DND-41 (cell line): Measurements from ENCODE around the gene LGALS9C.
"Not testable (repeated sequence)": the region's sequence is repeated elsewhere in the genome, so short reads cannot be mapped to it uniquely, and the experiment has no call there.

ENCODE experiments used
- ATAC-seq: fragments of 200-7000 bp; cut with Tn5 transposase; 3 replicates; pipeline ENCODE4 v1.9.1; 2021; ENCODE audit warnings: low read depth; ENCODE audit not compliant: insufficient read depth
- DNase-seq: peaks from one replicate; pipeline ENCODE4 v3.0.0-alpha.2; 2020
- H2AFZ ChIP-seq: 2 replicates; pipeline ENCODE4 v1.6.0; 2012; ENCODE audit warnings: low read depth, low read length
- H3K27ac ChIP-seq: 2 replicates; pipeline ENCODE4 v1.5.1; 2012; ENCODE audit warnings: low read length, inconsistent platforms
- H3K27me3 ChIP-seq: fragments of 200-600 bp; sonication (generic); 2 replicates; pipeline ENCODE4 v1.6.0; 2012; ENCODE audit warnings: low read length, mild to moderate bottlenecking, inconsistent platforms; ENCODE audit not compliant: insufficient read depth, poor library complexity
- H3K36me3 ChIP-seq: 2 replicates; pipeline ENCODE4 v1.5.1; 2012; ENCODE audit warnings: low read length, inconsistent platforms; ENCODE audit not compliant: insufficient read depth
- H3K4me1 ChIP-seq: 2 replicates; pipeline ENCODE4 v1.5.1; 2012; ENCODE audit warnings: mild to moderate bottlenecking, low read length; ENCODE audit not compliant: insufficient read depth
- H3K4me2 ChIP-seq: 2 replicates; pipeline ENCODE4 v1.6.0; 2012; ENCODE audit warnings: mild to moderate bottlenecking, moderate library complexity, low read length, inconsistent platforms; ENCODE audit not compliant: insufficient read depth
- H3K4me3 ChIP-seq, 2 experiments: fragments of 200-600 bp in 1 of 2; shearing (Covaris generic) in 1 of 2; 2 replicates each; pipeline ENCODE4 v1.5.1; 2012 to 2016; ENCODE audit warnings: inconsistent platforms in 2 of 2, low read length in 2 of 2, mild to moderate bottlenecking in 2 of 2, low read depth in 1 of 2, moderate library complexity in 1 of 2
- H3K79me2 ChIP-seq: 2 replicates; pipeline ENCODE4 v1.6.0; 2012; ENCODE audit warnings: low read length, inconsistent platforms; ENCODE audit not compliant: insufficient read depth
- H3K9ac ChIP-seq: 2 replicates; pipeline ENCODE4 v1.6.0; 2012; ENCODE audit warnings: low read depth, mild to moderate bottlenecking, inconsistent platforms, low read length, moderate library complexity
- H3K9me3 ChIP-seq: 2 replicates; pipeline ENCODE4 v1.5.1; 2012; ENCODE audit warnings: low read length, moderate library complexity, mild to moderate bottlenecking, inconsistent platforms; ENCODE audit not compliant: insufficient read depth, severe bottlenecking
- H4K20me1 ChIP-seq: 2 replicates; pipeline ENCODE4 v1.6.0; 2012; ENCODE audit warnings: low read length; ENCODE audit not compliant: insufficient read depth
- TF ChIP-seq, protein P1 (sequence below): IDR thresholded peaks from 2 replicates; pipeline ENCODE4 v1.5.1; 2012; ENCODE audit warnings: borderline replicate concordance, low read length, moderate library complexity, mild to moderate bottlenecking; ENCODE audit not compliant: poor library complexity, severe bottlenecking; ENCODE audit errors: extremely low read depth

LGALS9C gene

DNA sequence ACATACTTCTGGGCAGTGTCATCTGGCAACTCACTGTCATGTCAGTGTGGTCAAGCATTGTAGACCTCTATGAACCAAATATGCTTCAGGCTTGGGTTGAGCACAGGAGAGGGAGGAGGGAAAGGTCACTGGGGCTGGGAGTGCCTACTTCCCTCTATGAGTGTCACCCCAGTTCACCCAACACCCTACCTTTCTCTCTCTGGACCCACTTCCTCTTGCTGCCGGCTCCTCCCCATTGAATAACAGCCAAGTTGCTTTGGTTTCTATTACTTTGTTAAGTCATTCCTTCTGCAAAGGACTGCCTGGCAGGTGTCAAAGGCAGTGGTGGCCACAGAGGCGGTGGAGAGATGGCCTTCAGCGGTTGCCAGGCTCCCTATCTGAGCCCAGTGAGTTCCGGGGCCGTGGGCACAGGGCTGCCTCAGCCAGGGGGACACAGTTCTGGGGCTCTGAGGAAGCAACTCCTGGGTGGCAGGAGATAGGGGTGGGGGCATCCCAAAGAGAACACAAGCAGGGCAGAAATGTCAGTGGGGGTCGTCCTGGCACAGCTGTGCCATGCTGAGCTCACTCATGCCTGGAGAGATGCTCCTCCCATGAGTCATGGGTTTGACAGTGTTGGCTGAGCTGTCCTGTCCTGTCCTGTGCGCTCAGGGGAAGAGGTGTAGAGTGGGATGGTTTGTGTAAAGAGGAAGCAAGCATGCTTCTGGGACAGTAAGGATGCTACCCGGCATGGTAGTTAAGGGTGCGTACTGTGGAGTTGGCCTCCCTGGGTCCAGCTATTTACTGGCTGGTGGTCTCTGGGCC lies at the start of gene LGALS9C:
Gene LGALS9C, plus strand, starts transcription at position 282 of the 801 bp plus-strand sequence. Its CDS starts 66 bp downstream, at position 348.
- H3K79me2 ChIP-seq, H3K9ac ChIP-seq, H3K9me3 ChIP-seq, H3K4me3 ChIP-seq, H4K20me1 ChIP-seq, H3K27me3 ChIP-seq, H2AFZ ChIP-seq, H3K4me2 ChIP-seq, H3K4me1 ChIP-seq, H3K27ac ChIP-seq, H3K36me3 ChIP-seq: not testable (repeated sequence)
- DNase-seq, result peak; percentile 7
- peak; percentile 48 for ATAC-seq

- H2AFZ ChIP-seq, H3K36me3 ChIP-seq, H3K79me2 ChIP-seq, H3K27ac ChIP-seq, H3K4me3 ChIP-seq, DNase-seq, H3K9ac ChIP-seq, H4K20me1 ChIP-seq, H3K9me3 ChIP-seq, ATAC-seq, H3K4me2 ChIP-seq, H3K4me1 ChIP-seq, H3K27me3 ChIP-seq: not testable (repeated sequence)
Measured at GRCh38 chr17:18432206-18432605, 44.4 kb upstream of the LGALS9C start.

DNA sequence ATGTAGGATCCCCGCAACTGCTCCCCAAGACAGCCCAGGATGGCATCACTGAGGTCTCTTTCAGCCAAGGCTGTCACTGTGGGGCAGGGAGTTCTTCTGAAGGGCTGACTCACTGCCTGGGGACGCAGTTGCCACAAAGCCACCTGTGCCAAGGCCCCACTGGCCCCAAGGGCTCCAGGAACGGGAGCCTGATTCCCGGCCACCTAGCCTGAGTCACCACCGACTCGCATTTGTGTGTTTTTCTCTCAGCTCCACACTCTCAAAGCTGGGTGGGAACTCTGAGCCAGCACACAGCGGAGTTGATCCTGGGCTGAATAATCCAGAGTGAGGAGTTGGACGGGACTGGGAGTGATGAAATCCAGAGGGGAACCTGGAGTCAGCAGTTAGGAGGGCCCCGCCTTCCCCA lies 37.1 kb upstream of the LGALS9C start:
- H3K4me3 ChIP-seq, H3K9ac ChIP-seq, H4K20me1 ChIP-seq, H3K9me3 ChIP-seq, DNase-seq, H3K4me1 ChIP-seq, H3K27me3 ChIP-seq, H3K27ac ChIP-seq, H2AFZ ChIP-seq, H3K36me3 ChIP-seq, H3K79me2 ChIP-seq, H3K4me2 ChIP-seq, ATAC-seq: not testable (repeated sequence)

DNA sequence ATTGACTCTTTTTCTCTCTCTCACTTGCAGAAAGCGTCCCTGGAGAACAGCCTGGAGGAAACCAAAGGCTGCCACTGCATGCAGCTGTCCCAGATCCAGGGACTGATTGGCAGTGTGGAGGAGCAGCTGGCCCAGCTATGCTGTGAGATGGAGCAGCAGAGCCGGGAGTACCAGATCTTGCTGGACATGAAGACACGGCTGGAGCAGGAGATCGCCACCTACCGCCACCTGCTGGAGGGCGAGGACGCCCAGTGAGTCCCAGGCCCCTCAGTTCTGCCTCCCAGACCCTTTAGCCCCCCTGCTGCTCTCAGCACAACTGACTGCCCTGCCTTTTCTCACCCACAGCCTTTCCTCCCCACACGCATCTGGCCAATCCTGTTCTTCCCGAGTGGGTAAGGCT lies 34.5 kb upstream of the LGALS9C start:
- not testable (repeated sequence) for H3K27me3 ChIP-seq, H3K4me1 ChIP-seq, H3K79me2 ChIP-seq, H3K4me2 ChIP-seq, H3K9ac ChIP-seq, H3K27ac ChIP-seq, H3K4me3 ChIP-seq, H4K20me1 ChIP-seq, H3K36me3 ChIP-seq, H3K9me3 ChIP-seq, H2AFZ ChIP-seq
- DNase-seq, result peak; percentile 54
- TF ChIP-seq, protein P1, sequence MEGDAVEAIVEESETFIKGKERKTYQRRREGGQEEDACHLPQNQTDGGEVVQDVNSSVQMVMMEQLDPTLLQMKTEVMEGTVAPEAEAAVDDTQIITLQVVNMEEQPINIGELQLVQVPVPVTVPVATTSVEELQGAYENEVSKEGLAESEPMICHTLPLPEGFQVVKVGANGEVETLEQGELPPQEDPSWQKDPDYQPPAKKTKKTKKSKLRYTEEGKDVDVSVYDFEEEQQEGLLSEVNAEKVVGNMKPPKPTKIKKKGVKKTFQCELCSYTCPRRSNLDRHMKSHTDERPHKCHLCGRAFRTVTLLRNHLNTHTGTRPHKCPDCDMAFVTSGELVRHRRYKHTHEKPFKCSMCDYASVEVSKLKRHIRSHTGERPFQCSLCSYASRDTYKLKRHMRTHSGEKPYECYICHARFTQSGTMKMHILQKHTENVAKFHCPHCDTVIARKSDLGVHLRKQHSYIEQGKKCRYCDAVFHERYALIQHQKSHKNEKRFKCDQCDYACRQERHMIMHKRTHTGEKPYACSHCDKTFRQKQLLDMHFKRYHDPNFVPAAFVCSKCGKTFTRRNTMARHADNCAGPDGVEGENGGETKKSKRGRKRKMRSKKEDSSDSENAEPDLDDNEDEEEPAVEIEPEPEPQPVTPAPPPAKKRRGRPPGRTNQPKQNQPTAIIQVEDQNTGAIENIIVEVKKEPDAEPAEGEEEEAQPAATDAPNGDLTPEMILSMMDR, result peak; percentile 29
- ATAC-seq, result peak; percentile 65; the same call in 2 of the 3 replicates

- H3K27ac ChIP-seq, H2AFZ ChIP-seq, H3K4me2 ChIP-seq, H3K9ac ChIP-seq, H4K20me1 ChIP-seq, H3K9me3 ChIP-seq, H3K79me2 ChIP-seq, ATAC-seq, H3K4me3 ChIP-seq, H3K27me3 ChIP-seq, H3K36me3 ChIP-seq, H3K4me1 ChIP-seq, DNase-seq: not testable (repeated sequence)
Measured at GRCh38 chr17:18442532-18442931, 34.1 kb upstream of the LGALS9C start.

GRCh38 chr17:18447476-18448205 lies 28.9 kb upstream of the LGALS9C start:
- not testable (repeated sequence) for H3K4me2 ChIP-seq, H3K9me3 ChIP-seq, H3K4me1 ChIP-seq, DNase-seq, ATAC-seq, H3K27me3 ChIP-seq, H3K79me2 ChIP-seq, H3K36me3 ChIP-seq, H3K27ac ChIP-seq, H3K4me3 ChIP-seq, H3K9ac ChIP-seq, H2AFZ ChIP-seq, H4K20me1 ChIP-seq

DNA sequence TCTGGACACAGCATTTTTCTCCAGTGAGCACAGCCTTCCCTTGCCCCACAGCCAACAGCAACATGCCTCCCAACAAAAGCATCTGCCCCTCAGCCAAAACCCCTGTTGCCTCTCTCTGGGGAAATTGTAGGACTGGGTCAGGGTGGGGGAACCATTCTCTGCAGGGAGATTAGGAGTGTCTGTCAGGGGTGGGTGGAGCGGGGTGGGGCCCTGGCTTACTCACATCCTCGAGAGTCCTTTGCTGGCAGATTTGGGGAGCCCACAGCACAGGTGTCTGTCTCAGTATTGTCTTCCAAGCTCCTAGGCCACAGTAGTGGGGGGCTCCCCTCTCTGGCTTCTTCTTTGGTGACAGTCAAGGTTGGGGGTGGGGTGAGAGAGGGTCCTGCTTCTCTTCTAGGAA lies 28.3 kb upstream of the LGALS9C start:
- not testable (repeated sequence) for H3K36me3 ChIP-seq, DNase-seq, H3K4me3 ChIP-seq, H3K4me2 ChIP-seq, H4K20me1 ChIP-seq, H3K4me1 ChIP-seq, ATAC-seq, H3K79me2 ChIP-seq, H3K27ac ChIP-seq, H3K9me3 ChIP-seq, H2AFZ ChIP-seq, H3K9ac ChIP-seq, H3K27me3 ChIP-seq
